ENCODE measurements around the gene RIMKLA.

- TF ChIP-seq CTCF (IDR thresholded peaks at IDR 0.05; ENCODE audit: low read depth, low read length): no peak
- TF ChIP-seq POLR2A (IDR thresholded peaks at IDR 0.05; ENCODE audit: extremely low read depth, insufficient read length): no peak
Measured at GRCh38 chr1:42364089-42364488, 16.5 kb upstream of the RIMKLA start.
